ENCODE results near the gene ITGB4. TPM values are rescaled to one million over a fixed set of nuclear protein-coding genes. Genes with fewer than 3 reads are reported as not detected.
A peak's percentile ranks its signal among the peaks of the same experiment; 100 is the strongest.

ITGB4 gene
- total RNA-seq, 1 donor from 2014 or later = 9.7 TPM

GRCh38 chr17:75783069-75783783 is 62.0 kb downstream of the ITGB4 start:
- Mint-ChIP-seq H3K27ac (peak overlapping the region; percentile 100), H3K27me3 (no peaks in the 10 kb centered on the region), H3K4me3 (ENCODE audit: low read depth) (peak overlapping the region; percentile 56), H3K9me3 (ENCODE audit: low read depth) (no peaks in the 10 kb centered on the region), H3K36me3 (ENCODE audit: insufficient read depth) (peaks cover 13% of the 10 kb centered on the region), H3K4me1 (ENCODE audit: low read depth) (peaks cover 39% of the 10 kb centered on the region)
- no peak for DNase-seq (ENCODE audit: low spot score, unreplicated experiment)
- peak; percentile 83 for TF ChIP-seq CTCF (IDR thresholded peaks at IDR 0.05; ENCODE audit: unreplicated experiment)

DNA sequence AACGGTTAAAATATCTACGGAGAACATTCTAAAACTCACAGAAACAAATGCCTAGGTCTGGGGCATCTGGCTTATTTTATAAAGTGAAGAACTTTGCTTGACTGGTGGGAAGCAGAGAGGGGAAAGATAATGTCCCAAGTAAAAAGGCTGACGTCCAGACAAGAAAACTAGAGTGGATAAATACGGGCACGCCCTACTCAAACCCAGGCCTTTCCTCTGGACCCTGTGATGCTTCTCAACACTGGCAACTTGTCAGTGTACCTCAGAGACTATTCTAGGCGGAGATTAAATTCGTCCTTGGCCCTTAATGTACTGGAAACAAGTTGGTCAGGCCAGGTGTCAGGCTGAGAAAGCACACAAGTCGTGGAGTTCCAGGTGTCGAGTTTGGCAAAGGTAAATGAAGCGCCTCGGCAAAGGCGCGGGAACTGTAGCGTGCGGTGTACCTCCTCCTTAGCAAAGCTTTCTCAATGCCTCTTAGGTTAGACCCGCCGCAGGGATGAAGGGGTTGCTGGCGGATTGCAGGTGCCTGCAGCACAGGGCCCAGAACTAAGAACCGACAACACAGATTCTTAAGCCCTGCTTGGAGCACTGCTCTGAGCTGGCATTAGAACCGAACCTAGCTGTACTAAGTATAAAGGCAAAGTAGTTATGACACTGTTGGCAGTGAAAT is 62.7 kb downstream of the ITGB4 start:
- Mint-ChIP-seq H3K4me1 (ENCODE audit: low read depth) (peaks cover 38% of the 10 kb centered on the region), H3K27me3 (no peaks in the 10 kb centered on the region), H3K4me3 (ENCODE audit: low read depth) (peak overlapping the region; percentile 91), H3K27ac (peak overlapping the region; percentile 100), H3K9me3 (ENCODE audit: low read depth) (no peaks in the 10 kb centered on the region), H3K36me3 (ENCODE audit: insufficient read depth) (peaks cover 7% of the 10 kb centered on the region)
- no peak for DNase-seq (ENCODE audit: low spot score, unreplicated experiment)
- TF ChIP-seq CTCF (IDR thresholded peaks at IDR 0.05; ENCODE audit: unreplicated experiment) = no peak

DNA sequence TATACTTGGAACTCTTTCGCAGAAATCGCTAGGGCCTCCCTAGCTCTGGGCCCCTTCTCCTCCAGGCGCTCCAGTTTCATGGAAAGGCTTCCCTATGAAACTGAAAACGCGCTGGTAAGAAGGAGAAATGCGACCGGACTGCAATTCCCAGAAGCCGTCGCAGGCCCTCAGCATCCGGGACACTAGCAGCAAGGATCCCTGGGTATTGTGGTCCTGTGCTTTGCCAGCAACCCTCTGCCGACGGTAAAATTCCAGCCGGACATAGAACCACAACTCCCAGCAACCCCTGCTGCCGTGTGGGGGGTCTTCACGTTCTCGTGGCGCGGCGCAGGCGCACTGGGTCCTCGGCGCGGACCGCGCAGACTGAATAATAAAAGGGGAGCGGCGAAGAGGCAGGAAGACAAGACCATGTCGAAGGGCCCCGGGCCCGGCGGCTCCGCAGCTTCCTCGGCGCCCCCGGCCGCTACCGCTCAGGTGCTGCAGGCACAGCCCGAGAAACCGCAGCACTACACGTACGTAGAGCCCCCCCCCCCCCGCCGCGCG is 63.3 kb downstream of the ITGB4 start, which contains the start of gene UNK:
TSS of gene UNK (plus strand) at position 334 of the 543 bp plus-strand sequence. CDS start at position 409, 75 bp downstream.
- Mint-ChIP-seq H3K27ac (peak within 1 kb of the TSS; percentile 100), H3K27me3 (no peaks in the 10 kb centered on the region), H3K36me3 (ENCODE audit: insufficient read depth) (peaks cover 6% of the 10 kb centered on the region), H3K9me3 (ENCODE audit: low read depth) (no peaks in the 10 kb centered on the region), H3K4me1 (ENCODE audit: low read depth) (peaks cover 38% of the 10 kb centered on the region), H3K4me3 (ENCODE audit: low read depth) (peak within 1 kb of the TSS; percentile 91)
- DNase-seq (ENCODE audit: low spot score, unreplicated experiment) = peak; percentile 88
- TF ChIP-seq CTCF (IDR thresholded peaks at IDR 0.05; ENCODE audit: unreplicated experiment) = no peak

- Mint-ChIP-seq H3K36me3 (ENCODE audit: insufficient read depth) (peaks cover 4% of the 10 kb centered on the region), H3K9me3 (ENCODE audit: low read depth) (no peaks in the 10 kb centered on the region)
Measured at GRCh38 chr17:75785016-75785890, 64.0 kb downstream of the ITGB4 start.

More at GRCh38 chr17:75785016-75785890, 64.0 kb downstream of the ITGB4 start:
- peaks cover 35% of the 10 kb centered on the region for H3K4me1 Mint-ChIP-seq (ENCODE audit: low read depth)
- DNase-seq (ENCODE audit: low spot score, unreplicated experiment) = peak; percentile 84
- peak overlapping the region; percentile 100 for H3K27ac Mint-ChIP-seq
- H3K27me3 Mint-ChIP-seq = no peaks in the 10 kb centered on the region
- H3K4me3 Mint-ChIP-seq (ENCODE audit: low read depth) = peak overlapping the region; percentile 91
- no peak for TF ChIP-seq CTCF (IDR thresholded peaks at IDR 0.05; ENCODE audit: unreplicated experiment)

All from progenitor cell of endocrine pancreas (in vitro differentiated cells).